ENCODE data around the gene RAB7A. TPM values are rescaled to one million over a fixed set of nuclear protein-coding genes. Genes with fewer than 3 reads are reported as not detected.

Gene RAB7A
- total and polyA plus RNA-seq, 2 of the 4 experiments (the other 2 are of a cell fraction) = 57.0 to 240 TPM

DNA sequence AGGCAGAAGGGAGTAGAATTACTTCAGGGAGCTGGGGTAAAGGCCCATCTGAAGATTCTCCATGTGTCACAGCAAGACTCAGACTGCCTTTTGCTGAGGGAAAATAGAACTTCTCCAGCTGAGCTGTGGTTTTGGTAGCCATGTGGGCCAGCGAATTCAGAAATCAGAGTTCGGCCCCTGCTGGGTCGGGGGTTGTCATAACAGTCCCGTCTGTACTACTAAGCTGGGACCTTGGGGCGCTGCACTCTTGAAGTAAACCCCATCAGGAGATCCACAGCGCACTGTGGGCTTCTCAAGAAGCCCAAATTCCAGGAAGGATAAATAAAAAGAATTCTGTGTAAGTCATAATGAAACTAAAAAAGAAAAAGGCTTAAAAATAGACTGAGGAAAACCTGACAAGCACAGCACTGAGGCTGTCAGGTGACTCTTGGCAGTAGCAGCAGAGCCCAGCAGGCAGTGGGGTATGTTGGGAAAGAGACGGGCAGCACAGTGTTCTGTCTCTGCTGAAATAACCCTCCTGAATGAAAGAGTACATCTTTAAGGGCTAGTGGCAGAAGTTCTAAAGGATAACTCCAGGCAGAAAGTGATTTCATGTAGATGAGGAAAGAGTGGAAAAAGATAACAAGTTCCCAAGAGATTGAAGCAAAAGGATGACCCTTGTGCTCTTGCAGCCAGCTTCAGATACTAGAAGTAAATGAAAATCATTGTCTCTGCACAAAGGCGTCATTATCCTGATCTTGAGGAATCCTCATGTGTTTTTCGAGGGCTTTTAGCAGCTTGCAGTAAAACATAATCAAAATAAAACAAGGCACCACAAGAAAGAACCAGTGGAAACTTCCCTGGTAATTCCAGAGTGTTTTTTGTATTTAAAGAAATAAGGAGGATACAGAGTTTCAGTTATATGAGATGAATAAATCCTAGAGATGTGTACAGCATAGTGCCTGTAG lies 74.5 kb downstream of the RAB7A start:
- Histone ChIP-seq H3K56ac (ENCODE audit: extremely low read depth, insufficient read depth, low read length) (no peak overlapping the region), H3K14ac (replicated peaks; ENCODE audit: low read depth, low read length) (no peak overlapping the region), H4K20me1 (ENCODE audit: insufficient read depth, low read length) (peaks cover 19% of the 10 kb centered on the region; the same call in 1 of the 2 replicates), H3K79me1 (ENCODE audit: low read depth in 1 of 2, low read length in 2 of 2) (peaks cover 47 to 66% of the 10 kb centered on the region in 2 experiments), H3K36me3 (ENCODE audit: control insufficient read depth, insufficient read depth, low read length) (peaks cover 37% of the 10 kb centered on the region), H3K9me3 (ENCODE audit: control insufficient read depth, insufficient read depth, low read length) (no peaks in the 10 kb centered on the region), H3K4me1 (ENCODE audit: control insufficient read depth, insufficient read depth, low read length) (peaks cover 10% of the 10 kb centered on the region), H4K91ac (ENCODE audit: insufficient read depth, low read depth, low read length) (no peak overlapping the region), H2AFZ (replicated peaks; ENCODE audit: low read length, poor library complexity) (no peak overlapping the region), H3K4me2 (ENCODE audit: low read depth, low read length) (no peak overlapping the region), H3K9ac (ENCODE audit: low read depth, low read length) (no peak overlapping the region), H2AK5ac (ENCODE audit: low read depth, low read length) (no peak overlapping the region), H2AK9ac (replicated peaks; ENCODE audit: low read depth, low read length, poor library complexity) (no peak overlapping the region), H3K23ac (ENCODE audit: low read depth, low read length) (peak overlapping the region; percentile 46; the same call in 1 of the 2 replicates), H3K27ac (ENCODE audit: insufficient read depth, low read length) (no peak overlapping the region), H3K4me3 (ENCODE audit: insufficient read depth, low read depth, low read length) (no peak overlapping the region), H3K18ac (ENCODE audit: low read depth, low read length) (no peak overlapping the region), H3K27me3 (ENCODE audit: control insufficient read depth, insufficient read depth, low read length) (no peaks in the 10 kb centered on the region), H2BK5ac (ENCODE audit: low read depth, low read length, poor library complexity, severe bottlenecking) (no peak overlapping the region), H2BK20ac (ENCODE audit: low read depth, low read length) (no peak overlapping the region), H3K4ac (ENCODE audit: low read depth, low read length) (no peak overlapping the region), H2BK15ac (ENCODE audit: low read depth, low read length) (no peak overlapping the region), H2BK120ac (ENCODE audit: low read depth, low read length) (no peak overlapping the region), H4K8ac (ENCODE audit: low read depth in 2 of 2, low read length in 2 of 2) (no peak overlapping the region), H3K9me1 (ENCODE audit: insufficient read depth, low read length) (peaks cover 12% of the 10 kb centered on the region), H4K5ac (ENCODE audit: low read depth, low read length) (no peak overlapping the region)
- intact Hi-C loops (cut with micrococcal nuclease) (no loop called here), dilution Hi-C loops (cut with HindIII; ENCODE audit: low sequenced_read_pairs, unreplicated experiment) (no loop called here), in situ Hi-C loops (cut with MboI; ENCODE audit: low sequenced_read_pairs) (no loop called here)
- WGBS, 2 experiments (ENCODE audit: extremely low coverage in 2 of 2, insufficient read length in 1 of 2) = 100% methylated on average over 5 of the region's 9 CpGs; no CpG with 5 or more reads in 1 of the 2 experiments
- ChIA-PET CTCF (interaction anchor here (0.8 kb wide), 1 partner anchor 121 kb away, joined by 4 read pairs; no protein-coding TSS in a partner anchor), POLR2A (ENCODE audit: unreplicated experiment) (no interaction called here)
- TF ChIP-seq MAFK (IDR thresholded peaks at IDR 0.05; ENCODE audit: low read depth, low read length) = no peak
- no peak for TF ChIP-seq FOS (IDR thresholded peaks at IDR 0.05; ENCODE audit: low read depth, low read length)
- TF ChIP-seq, protein P1, sequence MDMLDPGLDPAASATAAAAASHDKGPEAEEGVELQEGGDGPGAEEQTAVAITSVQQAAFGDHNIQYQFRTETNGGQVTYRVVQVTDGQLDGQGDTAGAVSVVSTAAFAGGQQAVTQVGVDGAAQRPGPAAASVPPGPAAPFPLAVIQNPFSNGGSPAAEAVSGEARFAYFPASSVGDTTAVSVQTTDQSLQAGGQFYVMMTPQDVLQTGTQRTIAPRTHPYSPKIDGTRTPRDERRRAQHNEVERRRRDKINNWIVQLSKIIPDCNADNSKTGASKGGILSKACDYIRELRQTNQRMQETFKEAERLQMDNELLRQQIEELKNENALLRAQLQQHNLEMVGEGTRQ (IDR thresholded peaks at IDR 0.05; ENCODE audit: low read depth, low read length) = no peak
- no peak for TF ChIP-seq RCOR1 (IDR thresholded peaks at IDR 0.05; ENCODE audit: insufficient replicate concordance, low read length)
- TF ChIP-seq MXI1 (IDR thresholded peaks at IDR 0.05; ENCODE audit: borderline replicate concordance, low read depth, low read length) = no peak
- TF ChIP-seq, protein P2, sequence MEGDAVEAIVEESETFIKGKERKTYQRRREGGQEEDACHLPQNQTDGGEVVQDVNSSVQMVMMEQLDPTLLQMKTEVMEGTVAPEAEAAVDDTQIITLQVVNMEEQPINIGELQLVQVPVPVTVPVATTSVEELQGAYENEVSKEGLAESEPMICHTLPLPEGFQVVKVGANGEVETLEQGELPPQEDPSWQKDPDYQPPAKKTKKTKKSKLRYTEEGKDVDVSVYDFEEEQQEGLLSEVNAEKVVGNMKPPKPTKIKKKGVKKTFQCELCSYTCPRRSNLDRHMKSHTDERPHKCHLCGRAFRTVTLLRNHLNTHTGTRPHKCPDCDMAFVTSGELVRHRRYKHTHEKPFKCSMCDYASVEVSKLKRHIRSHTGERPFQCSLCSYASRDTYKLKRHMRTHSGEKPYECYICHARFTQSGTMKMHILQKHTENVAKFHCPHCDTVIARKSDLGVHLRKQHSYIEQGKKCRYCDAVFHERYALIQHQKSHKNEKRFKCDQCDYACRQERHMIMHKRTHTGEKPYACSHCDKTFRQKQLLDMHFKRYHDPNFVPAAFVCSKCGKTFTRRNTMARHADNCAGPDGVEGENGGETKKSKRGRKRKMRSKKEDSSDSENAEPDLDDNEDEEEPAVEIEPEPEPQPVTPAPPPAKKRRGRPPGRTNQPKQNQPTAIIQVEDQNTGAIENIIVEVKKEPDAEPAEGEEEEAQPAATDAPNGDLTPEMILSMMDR (conservative IDR thresholded peaks at IDR 0.05; ENCODE audit: low read depth, low read length) = no peak
- TF ChIP-seq CEBPB (IDR thresholded peaks at IDR 0.05; ENCODE audit: low read depth, low read length) = no peak
- no peak for TF ChIP-seq MAZ (IDR thresholded peaks at IDR 0.05; ENCODE audit: borderline replicate concordance, low read depth, low read length)
- no peak for DNase-seq
- ATAC-seq (ENCODE audit: low read depth) = no peak
- BruUV-seq (replicated peaks) = no TSS peak
